Cardiac muscle cell (in vitro differentiated cells and primary cell): Measurements from ENCODE around the gene RPS18. TPM values are rescaled to one million over a fixed set of nuclear protein-coding genes. Genes with fewer than 3 reads are reported as not detected.
A peak's percentile ranks its signal among the peaks of the same experiment; 100 is the strongest.
"Not testable (repeated sequence)": the region's sequence is repeated elsewhere in the genome, so short reads cannot be mapped to it uniquely, and the experiment has no call there.

Experiments used
- DNase-seq, 2 donors: peaks; one replicate each; pipeline versions ENCODE4 v3.0.0 to v3.0.0-alpha.2; 2010 to 2017; ENCODE audit warnings: low read depth in 1 of 2, low spot score in 1 of 2
- H3K27ac ChIP-seq: fragments of 200-600 bp; sonication (generic); 2 replicates; pipeline ENCODE4 v1.5.1; 2016
- H3K27me3 ChIP-seq: fragments of 200-600 bp; sonication (generic); 2 replicates; pipeline ENCODE4 v1.6.0; 2016; ENCODE audit warnings: control low read depth
- H3K36me3 ChIP-seq: fragments of 200-600 bp; sonication (generic); 2 replicates; pipeline ENCODE4 v1.5.1; 2016; ENCODE audit warnings: control low read depth
- H3K4me1 ChIP-seq: fragments of 200-600 bp; sonication (generic); 2 replicates; pipeline ENCODE4 v1.8.1; 2017; ENCODE audit warnings: low read depth, mild to moderate bottlenecking, mixed run types
- H3K4me3 ChIP-seq: fragments of 200-600 bp; sonication (generic); 2 replicates; pipeline ENCODE4 v1.5.1; 2016; ENCODE audit warnings: mild to moderate bottlenecking
- H3K9me3 ChIP-seq: fragments of 200-600 bp; sonication (generic); 2 replicates; pipeline ENCODE4 v1.5.1; 2017; ENCODE audit warnings: low read depth, mild to moderate bottlenecking, control low read depth
- CTCF ChIP-seq: IDR thresholded peaks from 2 replicates; pipeline ENCODE4 v1.5.1; 2012; ENCODE audit warnings: low read depth, mild to moderate bottlenecking, low read length
- polyA plus RNA-seq: library from polyadenylated mRNA; unstranded; fragments of >200 nt; fragmentation: Nextera tagmentation; extraction: Ambion mirVana; gene quantifications from 2 replicates; pipeline ENCODE4 v1.2.1, GENCODE V29; 2016
- total RNA-seq: library from RNA; depleted of rRNA; stranded (reverse); fragments of >200 nt; gene quantifications from 2 replicates; pipeline ENCODE4 v1.2.3, GENCODE V29; 2016

Gene RPS18
- 2,022 and 2,161 TPM in 2 replicates for total RNA-seq
- polyA plus RNA-seq = 1,298 and 1,698 TPM in 2 replicates

GRCh38 chr6:33271468-33272274 lies at the start of gene RPS18, which contains the start of gene VPS52:
Gene RPS18, plus strand, starts transcription at chr6:33272075. Its CDS starts 45 bp downstream, at chr6:33272120.
Gene VPS52, minus strand, starts transcription at chr6:33271876. Its CDS starts 201 bp downstream, at chr6:33271675.
- Histone ChIP-seq H3K27ac (peak within 1 kb of the TSS; percentile 99), H3K4me1 (peaks cover 10% of the 10 kb centered on the region), H3K36me3 (peaks cover 49% of the 10 kb centered on the region), H3K4me3 (peak within 1 kb of the TSS; percentile 84), H3K9me3 (no peaks in the 10 kb centered on the region), H3K27me3 (no peaks in the 10 kb centered on the region)
- peak; percentile 100 for DNase-seq
- no peak for TF ChIP-seq CTCF

GRCh38 chr6:33226503-33227120 lies 45.3 kb upstream of the RPS18 start:
- H3K4me3 ChIP-seq, H3K36me3 ChIP-seq, H3K4me1 ChIP-seq, DNase-seq, H3K9me3 ChIP-seq, H3K27ac ChIP-seq, H3K27me3 ChIP-seq: not testable (repeated sequence)

- Histone ChIP-seq H3K4me3 (no peak overlapping the region), H3K4me1 (peaks cover 12% of the 10 kb centered on the region), H3K27me3 (no peaks in the 10 kb centered on the region), H3K27ac (peak overlapping the region; percentile 81), H3K36me3 (no peaks in the 10 kb centered on the region), H3K9me3 (no peaks in the 10 kb centered on the region)
- DNase-seq = peak in 1 of 2 donors; percentile 65
- TF ChIP-seq CTCF = no peak
These were observed 36.6 kb upstream of the RPS18 start for GRCh38 chr6:33235221-33235634.

GRCh38 chr6:33236328-33236727 lies 35.5 kb upstream of the RPS18 start:
- Histone ChIP-seq H3K36me3 (no peaks in the 10 kb centered on the region), H3K27me3 (no peaks in the 10 kb centered on the region), H3K27ac (no peak overlapping the region), H3K9me3 (no peaks in the 10 kb centered on the region), H3K4me1 (peaks cover 12% of the 10 kb centered on the region), H3K4me3 (no peak overlapping the region)
- no peak for DNase-seq
- no peak for TF ChIP-seq CTCF

GRCh38 chr6:33236852-33237251 lies 35.0 kb upstream of the RPS18 start:
- no peaks in the 10 kb centered on the region for H3K9me3 ChIP-seq
- peaks cover 12% of the 10 kb centered on the region for H3K4me1 ChIP-seq
- H3K27ac ChIP-seq = no peak overlapping the region
- H3K36me3 ChIP-seq = no peaks in the 10 kb centered on the region
- no peak overlapping the region for H3K4me3 ChIP-seq
- peaks cover 1% of the 10 kb centered on the region for H3K27me3 ChIP-seq
- DNase-seq = no peak
- TF ChIP-seq CTCF = no peak

- Histone ChIP-seq H3K9me3 (no peaks in the 10 kb centered on the region), H3K27me3 (peaks cover 6% of the 10 kb centered on the region), H3K27ac (no peak overlapping the region), H3K4me3 (no peak overlapping the region), H3K36me3 (no peaks in the 10 kb centered on the region), H3K4me1 (peaks cover 12% of the 10 kb centered on the region)
- no peak for TF ChIP-seq CTCF
- DNase-seq = no peak
These were observed 34.1 kb upstream of the RPS18 start for GRCh38 chr6:33237741-33238140.
